Measurements from ENCODE around the gene ADPRHL1.
A peak's percentile ranks its signal among the peaks of the same experiment; 100 is the strongest.

The ADPRHL1 gene

GRCh38 chr13:113452942-113453901 is at the start of gene ADPRHL1:
Gene ADPRHL1, minus strand, starts transcription at chr13:113453488. Its CDS starts 51 bp downstream, at chr13:113453437.
- no peak for TF ChIP-seq Cebpa-rat (IDR thresholded peaks at IDR 0.05)
- Histone ChIP-seq H3K4me3 (no peak within 1 kb of the TSS), H4K20me1 (peaks cover 0 to 7% (median 0%) of the 10 kb centered on the region in 11 experiments; a peak in 2 of 22 replicates), H3K9ac (peak within 1 kb of the TSS in 7 of 11 experiments; percentile 38 to 61 (median 56); a peak in 15 of 22 replicates), H3K36me3 (peaks cover 34 to 56% (median 47%) of the 10 kb centered on the region in 11 experiments), H3K27me3 (no peaks in the 10 kb centered on the region), H3K9me3 (replicated peaks in 1 of 11) (no peaks in the 10 kb centered on the region), H3K4me2 (peak within 1 kb of the TSS; percentile 10 to 99 (median 56); a peak in 18 of 22 replicates), H3K27ac (peak within 1 kb of the TSS in 8 of 11 experiments; percentile 40 to 95 (median 49); a peak in 13 of 22 replicates), H3K4me1 (peaks cover 28 to 64% (median 58%) of the 10 kb centered on the region in 10 experiments)

- Histone ChIP-seq H3K4me1 (peaks cover 8 to 39% (median 34%) of the 10 kb centered on the region in 10 experiments), H3K27me3 (no peaks in the 10 kb centered on the region), H3K9ac (0 out of 22 replicates have a peak overlapping the region, but pooled peaks of 1 of the 11 experiments have one; percentile 36), H3K4me2 (no peak overlapping the region), H3K27ac (no peak overlapping the region), H3K36me3 (peaks cover 79 to 95% (median 85%) of the 10 kb centered on the region in 11 experiments), H4K20me1 (peaks cover 0 to 31% (median under 1%) of the 10 kb centered on the region in 11 experiments; a peak in 10 of 22 replicates), H3K4me3 (no peak overlapping the region), H3K9me3 (replicated peaks in 1 of 11) (peaks cover 0 to 2% (median 0%) of the 10 kb centered on the region in 11 experiments; a peak in 3 of 22 replicates)
- no peak for TF ChIP-seq Cebpa-rat (IDR thresholded peaks at IDR 0.05)
These were observed 49.4 kb upstream of the ADPRHL1 start for GRCh38 chr13:113502686-113503085.

GRCh38 chr13:113500530-113501265 is 47.4 kb upstream of the ADPRHL1 start:
- H4K20me1 ChIP-seq, result peaks cover 0 to 36% (median 9%) of the 10 kb centered on the region in 11 experiments; a peak in 14 of 22 replicates
- H3K9ac ChIP-seq, result 0 out of 22 replicates have a peak overlapping the region, but pooled peaks of 2 of the 11 experiments have one; percentile 12 to 13
- no peak overlapping the region for H3K27ac ChIP-seq
- peaks cover 0 to 17% (median 13%) of the 10 kb centered on the region in 11 experiments; a peak in 12 of 22 replicates for H3K9me3 ChIP-seq (replicated peaks in 1 of 11)
- peaks cover 92 to 100% (median 99%) of the 10 kb centered on the region in 11 experiments for H3K36me3 ChIP-seq
- H3K27me3 ChIP-seq, result no peaks in the 10 kb centered on the region
- H3K4me1 ChIP-seq, result peaks cover 5 to 34% (median 27%) of the 10 kb centered on the region in 10 experiments
- TF ChIP-seq Cebpa-rat (IDR thresholded peaks at IDR 0.05), result no peak
- H3K4me2 ChIP-seq, result no peak overlapping the region
- no peak overlapping the region for H3K4me3 ChIP-seq

GRCh38 chr13:113499936-113500335 is 46.6 kb upstream of the ADPRHL1 start:
- Histone ChIP-seq H3K9me3 (replicated peaks in 1 of 11) (peaks cover 0 to 18% (median 13%) of the 10 kb centered on the region in 11 experiments; a peak in 12 of 22 replicates), H3K27ac (no peak overlapping the region), H3K4me3 (no peak overlapping the region), H3K36me3 (peaks cover 98 to 100% (median 99%) of the 10 kb centered on the region in 11 experiments), H3K4me1 (peaks cover 0 to 31% (median 27%) of the 10 kb centered on the region in 10 experiments; a peak in 18 of 20 replicates), H3K4me2 (no peak overlapping the region), H4K20me1 (peaks cover 0 to 37% (median 9%) of the 10 kb centered on the region in 11 experiments; a peak in 13 of 22 replicates), H3K27me3 (no peaks in the 10 kb centered on the region), H3K9ac (no peak overlapping the region)
- no peak for TF ChIP-seq Cebpa-rat (IDR thresholded peaks at IDR 0.05)

GRCh38 chr13:113498905-113499304 is 45.6 kb upstream of the ADPRHL1 start:
- H3K4me3 ChIP-seq, result no peak overlapping the region
- TF ChIP-seq Cebpa-rat (IDR thresholded peaks at IDR 0.05), result no peak
- H3K4me2 ChIP-seq, result peak overlapping the region in 7 of 11 experiments; percentile 5 to 41 (median 32); a peak in 9 of 22 replicates
- H3K9me3 ChIP-seq (replicated peaks in 1 of 11), result peaks cover 0 to 18% (median 13%) of the 10 kb centered on the region in 11 experiments; a peak in 12 of 22 replicates
- H4K20me1 ChIP-seq, result peaks cover 0 to 45% (median 9%) of the 10 kb centered on the region in 11 experiments; a peak in 13 of 22 replicates
- H3K9ac ChIP-seq, result no peak overlapping the region
- peak overlapping the region in 5 of 11 experiments; percentile 11 to 29 (median 25); a peak in 5 of 22 replicates for H3K27ac ChIP-seq
- peaks cover 10 to 37% (median 29%) of the 10 kb centered on the region in 10 experiments for H3K4me1 ChIP-seq
- H3K27me3 ChIP-seq, result no peaks in the 10 kb centered on the region
- peaks cover 93 to 100% (median 97%) of the 10 kb centered on the region in 11 experiments for H3K36me3 ChIP-seq

GRCh38 chr13:113497217-113497616 is 43.9 kb upstream of the ADPRHL1 start:
- Histone ChIP-seq H3K9me3 (replicated peaks in 1 of 11) (peaks cover 0 to 18% (median 13%) of the 10 kb centered on the region in 11 experiments; a peak in 12 of 22 replicates), H3K4me2 (peak overlapping the region in 2 of 11 experiments; percentile 12 to 33; a peak in 1 of 22 replicates), H3K36me3 (peaks cover 76 to 87% (median 81%) of the 10 kb centered on the region in 11 experiments), H3K27me3 (no peaks in the 10 kb centered on the region), H3K4me3 (no peak overlapping the region), H3K27ac (peak overlapping the region in 1 of 11 experiments; percentile 35; a peak in 1 of 22 replicates), H3K9ac (no peak overlapping the region), H3K4me1 (peaks cover 24 to 52% (median 43%) of the 10 kb centered on the region in 10 experiments), H4K20me1 (peaks cover 0 to 50% (median 9%) of the 10 kb centered on the region in 11 experiments; a peak in 13 of 22 replicates)
- TF ChIP-seq Cebpa-rat (IDR thresholded peaks at IDR 0.05), result no peak

- no peak for TF ChIP-seq Cebpa-rat (IDR thresholded peaks at IDR 0.05)
- H3K4me3 ChIP-seq, result no peak overlapping the region
- no peak overlapping the region for H3K27ac ChIP-seq
- H3K9ac ChIP-seq, result no peak overlapping the region
- H3K9me3 ChIP-seq (replicated peaks in 1 of 11), result peaks cover 0 to 18% (median 13%) of the 10 kb centered on the region in 11 experiments; a peak in 12 of 22 replicates
- peaks cover 33 to 61% (median 51%) of the 10 kb centered on the region in 10 experiments for H3K4me1 ChIP-seq
- peaks cover 0 to 47% (median 11%) of the 10 kb centered on the region in 11 experiments; a peak in 13 of 22 replicates for H4K20me1 ChIP-seq
- H3K27me3 ChIP-seq, result no peaks in the 10 kb centered on the region
- H3K4me2 ChIP-seq, result 0 out of 22 replicates have a peak overlapping the region, but pooled peaks of 1 of the 11 experiments have one; percentile 2
- H3K36me3 ChIP-seq, result peaks cover 61 to 72% (median 65%) of the 10 kb centered on the region in 11 experiments
These were observed 42.4 kb upstream of the ADPRHL1 start for GRCh38 chr13:113495494-113496210.

All from BLaER1 treated with 17β-estradiol and CSF1 and Interleukin-3, amounts not matched to agents 10 nM and 100 nM (cell line).